SH-SY5Y (cell line): ENCODE results near the gene MAP3K5.

ENCODE experiments used
- GATA2 ChIP-seq: IDR thresholded peaks from 2 replicates; pipeline ENCODE4 v1.6.1; 2011; ENCODE audit warnings: mild to moderate bottlenecking, low read depth, low read length
- GATA3 ChIP-seq: IDR thresholded peaks from 2 replicates; pipeline ENCODE4 v1.6.1; 2011; ENCODE audit warnings: low read depth, mild to moderate bottlenecking, low read length, moderate library complexity

- TF ChIP-seq GATA3, result no peak
- no peak for TF ChIP-seq GATA2
Observed at GRCh38 chr6:136809091-136809860, 17.0 kb upstream of the MAP3K5 start.
